ENCODE results near the gene ZNF296. TPM values are rescaled to one million over a fixed set of nuclear protein-coding genes. Genes with fewer than 3 reads are reported as not detected.
A peak's percentile ranks its signal among the peaks of the same experiment; 100 is the strongest.

ZNF296 gene
- total and polyA plus RNA-seq, 2 donors from 2014 or later, result 1.2 to 2.1 TPM

DNA sequence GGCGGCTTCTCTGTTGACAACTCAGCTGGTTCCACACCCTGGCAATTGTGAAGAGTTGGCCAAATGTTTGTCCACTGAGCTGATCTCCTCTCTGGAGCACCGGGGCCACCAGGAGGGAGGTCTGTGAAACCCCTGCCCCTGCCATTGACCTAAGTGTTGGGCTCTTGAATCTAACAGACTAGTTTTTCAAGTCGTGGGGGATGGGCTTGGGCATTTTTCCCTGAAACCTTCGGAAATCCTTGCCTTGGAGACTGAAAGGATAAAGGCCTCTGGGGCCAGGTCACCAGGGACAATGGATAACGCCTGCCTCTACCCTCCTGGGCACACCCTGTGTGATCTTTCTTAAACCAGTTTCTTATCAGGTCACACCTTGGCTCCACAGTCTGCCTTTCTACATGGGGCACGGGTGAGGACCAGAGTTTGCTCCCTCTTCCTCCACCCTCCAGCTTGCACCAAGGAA is 3.7 kb upstream of the ZNF296 start:
- no peak for FAIRE-seq
- intact Hi-C loops (cut with DNase I), result no loop called here
- no peaks in the 10 kb centered on the region for H3K9me3 ChIP-seq (ENCODE audit: control insufficient read depth in 2 of 3, insufficient read depth in 1 of 3, low read length in 3 of 3)
- peaks cover 0 to 19% (median 12%) of the 10 kb centered on the region in 3 donors for H3K4me1 ChIP-seq (ENCODE audit: control insufficient read depth in 2 of 3, insufficient read depth in 2 of 3, low read depth in 1 of 3, low read length in 3 of 3)
- DNase-seq, result no peak
- H3K9ac ChIP-seq (ENCODE audit: low read length in 3 of 3), result peak overlapping the region; percentile 0 to 97 (median 79)
- H3K27me3 ChIP-seq (ENCODE audit: control insufficient read depth, insufficient read depth, low read length), result no peaks in the 10 kb centered on the region
- no peaks in the 10 kb centered on the region for H3K36me3 ChIP-seq (ENCODE audit: control insufficient read depth in 2 of 3, insufficient read depth in 3 of 3, low read length in 3 of 3)
- TF ChIP-seq, protein P1, sequence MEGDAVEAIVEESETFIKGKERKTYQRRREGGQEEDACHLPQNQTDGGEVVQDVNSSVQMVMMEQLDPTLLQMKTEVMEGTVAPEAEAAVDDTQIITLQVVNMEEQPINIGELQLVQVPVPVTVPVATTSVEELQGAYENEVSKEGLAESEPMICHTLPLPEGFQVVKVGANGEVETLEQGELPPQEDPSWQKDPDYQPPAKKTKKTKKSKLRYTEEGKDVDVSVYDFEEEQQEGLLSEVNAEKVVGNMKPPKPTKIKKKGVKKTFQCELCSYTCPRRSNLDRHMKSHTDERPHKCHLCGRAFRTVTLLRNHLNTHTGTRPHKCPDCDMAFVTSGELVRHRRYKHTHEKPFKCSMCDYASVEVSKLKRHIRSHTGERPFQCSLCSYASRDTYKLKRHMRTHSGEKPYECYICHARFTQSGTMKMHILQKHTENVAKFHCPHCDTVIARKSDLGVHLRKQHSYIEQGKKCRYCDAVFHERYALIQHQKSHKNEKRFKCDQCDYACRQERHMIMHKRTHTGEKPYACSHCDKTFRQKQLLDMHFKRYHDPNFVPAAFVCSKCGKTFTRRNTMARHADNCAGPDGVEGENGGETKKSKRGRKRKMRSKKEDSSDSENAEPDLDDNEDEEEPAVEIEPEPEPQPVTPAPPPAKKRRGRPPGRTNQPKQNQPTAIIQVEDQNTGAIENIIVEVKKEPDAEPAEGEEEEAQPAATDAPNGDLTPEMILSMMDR (IDR thresholded peaks at IDR 0.05; ENCODE audit: borderline replicate concordance, extremely low read depth, insufficient read depth), result no peak
- peak overlapping the region; percentile 72 to 90 (median 89) for H3K4me3 ChIP-seq (ENCODE audit: low read length in 3 of 3)
- peak overlapping the region in 1 of 2 donors; percentile 6 for H3K27ac ChIP-seq (ENCODE audit: low read depth in 2 of 2, low read length in 2 of 2)

DNA sequence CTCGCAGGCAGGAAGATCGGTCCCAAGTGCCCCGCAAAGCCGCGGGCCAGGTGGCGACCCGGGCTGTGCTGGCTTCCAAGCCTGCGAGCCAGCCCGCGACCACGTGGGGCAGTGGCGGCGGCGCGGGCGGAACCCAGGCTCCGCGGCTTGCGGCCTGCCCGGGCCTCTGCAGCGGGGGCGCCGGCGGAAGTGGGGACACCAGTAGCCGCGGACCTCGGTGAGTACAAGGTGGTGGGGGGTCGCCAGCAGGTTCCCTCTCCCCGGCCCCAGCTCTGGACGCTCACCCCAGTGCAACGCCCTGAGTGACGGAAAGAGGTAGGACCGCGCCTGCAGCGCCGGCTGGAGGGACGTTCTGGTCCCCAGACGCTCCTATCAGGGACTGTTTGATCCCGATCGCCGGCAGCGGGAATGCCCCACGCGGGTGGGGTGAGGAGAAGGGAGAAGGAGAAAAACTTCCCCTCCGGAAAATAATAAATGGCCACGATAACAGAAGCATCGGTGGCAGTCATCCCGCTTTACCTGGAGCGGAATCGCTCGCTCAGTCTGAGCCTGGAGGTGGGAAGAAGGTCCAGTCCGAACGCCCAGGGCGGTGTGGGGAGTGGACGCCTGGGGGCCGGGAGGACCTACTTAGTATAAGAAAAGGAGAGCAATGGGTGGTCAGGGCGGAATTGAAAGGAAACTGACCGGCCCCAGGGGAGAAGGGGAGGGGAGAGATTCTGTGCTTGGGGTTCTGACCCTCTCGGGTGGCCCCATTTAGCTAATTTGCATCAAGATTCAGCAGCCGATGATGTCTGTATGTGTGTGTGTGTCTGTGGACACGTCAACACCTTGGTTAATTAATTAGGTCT is 3.0 kb upstream of the ZNF296 start, which contains the start of gene GEMIN7:
TSS of gene GEMIN7 (plus strand) at position 198 of the 848 bp plus-strand sequence. CDS start 10,855 bp downstream, outside the sequence.
- Histone ChIP-seq H3K27ac (ENCODE audit: low read depth in 2 of 2, low read length in 2 of 2) (peak within 1 kb of the TSS; percentile 6 to 17), H3K9ac (ENCODE audit: low read length in 3 of 3) (peak within 1 kb of the TSS; percentile 58 to 97 (median 79)), H3K36me3 (ENCODE audit: control insufficient read depth in 2 of 3, insufficient read depth in 3 of 3, low read length in 3 of 3) (no peaks in the 10 kb centered on the region), H3K27me3 (ENCODE audit: control insufficient read depth, insufficient read depth, low read length) (no peaks in the 10 kb centered on the region), H3K4me1 (ENCODE audit: control insufficient read depth in 2 of 3, insufficient read depth in 2 of 3, low read depth in 1 of 3, low read length in 3 of 3) (peaks cover 0 to 19% (median 12%) of the 10 kb centered on the region in 3 donors), H3K9me3 (ENCODE audit: control insufficient read depth in 2 of 3, insufficient read depth in 1 of 3, low read length in 3 of 3) (no peaks in the 10 kb centered on the region), H3K4me3 (ENCODE audit: low read length in 3 of 3) (peak within 1 kb of the TSS; percentile 72 to 90 (median 89))
- FAIRE-seq, result no peak
- DNase-seq, result peak; percentile 73 to 90 (median 84)
- intact Hi-C loops (cut with DNase I), result no loop called here
- TF ChIP-seq, protein P1 (IDR thresholded peaks at IDR 0.05; ENCODE audit: borderline replicate concordance, extremely low read depth, insufficient read depth), result no peak

DNA sequence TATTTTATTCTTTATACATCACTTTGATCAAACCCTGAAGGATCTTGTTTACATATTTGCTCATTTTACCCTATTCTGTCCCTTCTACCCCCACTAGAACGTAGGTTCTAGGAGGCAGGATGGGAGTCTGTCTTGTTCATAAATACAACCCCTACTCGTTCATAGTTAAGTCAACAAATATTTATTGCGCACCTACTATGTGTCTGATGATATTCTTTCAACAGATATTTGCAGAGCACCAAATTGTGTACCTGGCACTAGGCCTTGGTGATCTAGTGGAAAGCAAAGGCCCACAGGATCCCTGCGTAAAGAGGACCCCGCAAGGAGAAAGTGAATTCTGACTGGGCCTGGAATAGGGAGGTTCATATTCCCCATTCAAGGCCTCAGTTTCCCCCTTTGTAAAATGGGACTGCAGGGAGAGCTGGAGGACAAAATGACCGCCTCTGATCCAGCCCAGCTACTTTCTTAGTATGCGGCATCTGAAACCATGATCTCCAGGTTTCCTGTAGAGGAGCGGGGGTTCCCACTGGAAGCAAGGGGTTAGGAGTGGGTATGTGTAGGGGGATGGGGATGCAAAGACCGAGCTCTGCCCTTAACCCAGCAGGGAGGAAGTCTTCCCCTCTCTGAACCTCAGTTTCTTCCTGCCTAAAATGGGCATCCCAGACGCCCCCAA is 2.2 kb upstream of the ZNF296 start:
- intact Hi-C loops (cut with DNase I), result no loop called here

More for the DNA sequence above, 2.2 kb upstream of the ZNF296 start:
- Histone ChIP-seq H3K36me3 (ENCODE audit: control insufficient read depth in 2 of 3, insufficient read depth in 3 of 3, low read length in 3 of 3) (no peaks in the 10 kb centered on the region), H3K27me3 (ENCODE audit: control insufficient read depth, insufficient read depth, low read length) (no peaks in the 10 kb centered on the region), H3K27ac (ENCODE audit: low read depth in 2 of 2, low read length in 2 of 2) (no peak overlapping the region), H3K4me3 (ENCODE audit: low read length in 3 of 3) (peak overlapping the region; percentile 7 to 89 (median 29)), H3K9me3 (ENCODE audit: control insufficient read depth in 2 of 3, insufficient read depth in 1 of 3, low read length in 3 of 3) (no peaks in the 10 kb centered on the region), H3K4me1 (ENCODE audit: control insufficient read depth in 2 of 3, insufficient read depth in 2 of 3, low read depth in 1 of 3, low read length in 3 of 3) (peaks cover 0 to 19% (median 12%) of the 10 kb centered on the region in 3 donors), H3K9ac (ENCODE audit: low read length in 3 of 3) (peak overlapping the region in 2 of 3 donors; percentile 2 to 62)
- TF ChIP-seq, protein P1 (IDR thresholded peaks at IDR 0.05; ENCODE audit: borderline replicate concordance, extremely low read depth, insufficient read depth), result no peak
- FAIRE-seq (no peak), DNase-seq (no peak)

Measured in kidney (tissue), 14 donors.